Right cardiac atrium (tissue), 5 donors: ENCODE data around the gene JARID2. TPM values are rescaled to one million over a fixed set of nuclear protein-coding genes. Genes with fewer than 3 reads are reported as not detected.

Experiments used
- ATAC-seq, 2 donors: fragments of 200-7000 bp; cut with Tn5 transposase; one replicate each; pipeline versions ENCODE4 v1.8.0 to v1.9.1; 2020; ENCODE audit warnings: moderate library complexity in 2 of 2, mild to moderate bottlenecking in 1 of 2
- DNase-seq, 3 donors: peaks; one replicate each; pipeline ENCODE4 v3.0.0-alpha.2; 2020
- H3K27ac ChIP-seq: one replicate; pipeline ENCODE4 v1.5.1; 2013; ENCODE audit warnings: mild to moderate bottlenecking, low read length, control low read depth, moderate library complexity
- H3K27me3 ChIP-seq: one replicate; pipeline ENCODE4 v1.6.1; 2013; ENCODE audit not compliant: control insufficient read depth, insufficient read depth
- H3K4me1 ChIP-seq: one replicate; pipeline ENCODE4 v1.6.1; 2013; ENCODE audit warnings: low read length; ENCODE audit not compliant: control insufficient read depth, insufficient read depth
- H3K4me3 ChIP-seq: one replicate; pipeline ENCODE4 v1.5.1; 2013; ENCODE audit warnings: low read length, control low read depth
- H3K9me3 ChIP-seq: one replicate; pipeline ENCODE4 v1.6.1; 2013; ENCODE audit warnings: low read length; ENCODE audit not compliant: control insufficient read depth
- WGBS: extraction: QIAGEN DNeasy Blood & Tissue Kit; methylation state at CpG from one replicate; pipeline ENCODE4 v1.1.7; 2013; 5-methylcytosine and 5-hydroxymethylcytosine counted together
- intact Hi-C, 4 donors: fragments of 100-400 bp; cut with DNase I; formaldehyde crosslinking; loops; one replicate each; pipeline versions ENCODE4 v1.11.0 to v1.14.0; 2022 to 2023
- polyA plus RNA-seq: library from polyadenylated mRNA; stranded (reverse); fragments of 200-250 nt; gene quantifications from one replicate; pipeline ENCODE4 v1.2.3, GENCODE V29; 2013
- total RNA-seq, 4 donors: library from RNA; stranded (reverse); fragmentation: NEBNext Ultra II Directional; extraction: Animal tissue kit (Norgen Biotek cat#: 25700); gene quantifications; one replicate each; pipeline ENCODE4 v1.2.1, GENCODE V29; 2021
- donor health status: healthy with polysubstance abuse.
- donor health status: DM: no; HTN: yes; CAD: no.
- donor health status: DM: no; HTN: no; CAD: no.
- donor health status: DM: no; HTN: yes; CAD: no; lungs with severe emphysema.
- donor health status: DM: yes; HTN: yes; CAD: no.

Gene JARID2
- total and polyA plus RNA-seq, 5 donors, result 4.1 to 10.1 (median 9.1) TPM

DNA sequence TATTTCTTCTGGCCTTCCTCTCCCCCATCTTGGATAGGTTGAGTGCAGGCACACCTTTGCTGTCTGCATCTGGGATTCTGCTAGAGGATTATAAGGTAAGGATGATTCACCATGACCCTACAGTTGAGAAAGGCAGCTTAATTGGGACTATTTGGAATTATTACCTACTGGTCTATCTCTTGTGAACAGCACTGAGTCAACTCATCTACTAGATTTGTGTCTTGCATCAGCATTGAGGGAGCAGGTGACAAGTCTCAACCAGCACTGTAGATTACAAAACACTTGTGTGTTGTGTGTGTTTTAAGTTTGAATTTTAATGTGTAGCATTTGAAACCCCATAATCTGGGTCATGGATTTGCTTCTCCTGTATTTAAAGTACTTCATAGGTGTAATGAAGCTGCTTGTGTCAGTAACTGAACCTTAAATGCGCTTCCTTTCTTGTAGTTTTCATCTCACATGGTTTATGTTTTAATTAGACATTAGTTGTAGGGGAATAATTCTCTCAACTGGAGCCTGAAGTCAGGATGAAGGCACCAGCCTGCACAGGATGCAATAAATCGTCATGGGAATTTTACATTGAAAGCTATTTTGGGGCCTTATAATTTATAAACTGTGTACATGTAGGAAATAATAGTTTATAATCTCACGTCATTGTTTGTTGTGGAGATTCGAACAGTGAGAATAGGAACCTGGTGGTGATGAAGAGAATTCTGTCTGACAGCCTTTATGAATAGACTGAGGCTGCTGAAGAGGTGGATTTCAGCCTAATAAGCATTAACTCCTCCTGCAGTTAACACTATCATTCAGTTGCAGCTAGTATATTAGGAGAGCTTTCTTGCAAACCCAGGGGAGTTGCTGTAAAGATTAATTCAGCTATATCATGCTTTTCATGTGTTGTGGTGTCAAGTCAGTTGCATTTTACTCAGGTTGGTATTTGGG is 125.1 kb downstream of the JARID2 start:
- Histone ChIP-seq H3K4me3 (no peak overlapping the region), H3K4me1 (peaks cover 15% of the 10 kb centered on the region), H3K27me3 (no peaks in the 10 kb centered on the region), H3K9me3 (no peaks in the 10 kb centered on the region), H3K27ac (no peak overlapping the region)
- WGBS, result 76% methylated on average over 4 of the region's 4 CpGs
- intact Hi-C loops, result no loop called here
- ATAC-seq (no peak), DNase-seq (no peak)

GRCh38 chr6:15372932-15373331 is 127.1 kb downstream of the JARID2 start:
- intact Hi-C loops, result no loop called here
- H3K4me3 ChIP-seq, result no peak overlapping the region
- 95% methylated on average over 2 of the region's 2 CpGs for WGBS
- no peaks in the 10 kb centered on the region for H3K9me3 ChIP-seq
- no peak for ATAC-seq
- DNase-seq, result no peak
- no peaks in the 10 kb centered on the region for H3K27me3 ChIP-seq
- H3K27ac ChIP-seq, result no peak overlapping the region
- peaks cover 15% of the 10 kb centered on the region for H3K4me1 ChIP-seq

DNA sequence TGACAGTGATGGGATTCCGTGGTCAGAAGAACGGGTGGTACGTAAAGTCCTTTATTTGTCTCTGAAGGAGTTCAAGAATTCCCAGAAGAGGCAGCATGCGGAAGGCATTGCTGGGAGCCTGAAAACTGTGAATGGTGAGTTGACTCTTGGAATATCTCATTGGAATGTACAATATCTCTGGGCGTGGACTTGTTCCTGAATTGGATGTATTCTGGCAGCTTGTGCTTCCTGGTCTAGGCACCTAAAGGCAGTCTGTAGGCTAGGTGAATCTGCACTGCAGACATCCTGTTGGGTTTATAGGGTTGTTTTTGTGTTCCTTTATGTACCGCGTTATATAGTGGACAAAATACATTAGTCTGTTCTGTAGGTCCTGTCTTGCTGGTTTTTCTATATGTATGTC is 128.2 kb downstream of the JARID2 start:
- no peaks in the 10 kb centered on the region for H3K27me3 ChIP-seq
- DNase-seq (no peak), ATAC-seq (peak in 1 of 2 donors; percentile 32)
- H3K27ac ChIP-seq, result no peak overlapping the region
- no peak overlapping the region for H3K4me3 ChIP-seq
- peaks cover 15% of the 10 kb centered on the region for H3K4me1 ChIP-seq
- no peaks in the 10 kb centered on the region for H3K9me3 ChIP-seq
- 67% methylated on average over 7 of the region's 7 CpGs for WGBS
- intact Hi-C loops, result no loop called here

- H3K27me3 ChIP-seq, result no peaks in the 10 kb centered on the region
- 97% methylated on average over 2 of the region's 2 CpGs for WGBS
- no peaks in the 10 kb centered on the region for H3K9me3 ChIP-seq
- intact Hi-C loops, result no loop called here
- peaks cover 10% of the 10 kb centered on the region for H3K4me1 ChIP-seq
- DNase-seq (no peak), ATAC-seq (no peak)
- H3K4me3 ChIP-seq, result no peak overlapping the region
- H3K27ac ChIP-seq, result no peak overlapping the region
Measured at GRCh38 chr6:15375018-15375417, 129.1 kb downstream of the JARID2 start.

DNA sequence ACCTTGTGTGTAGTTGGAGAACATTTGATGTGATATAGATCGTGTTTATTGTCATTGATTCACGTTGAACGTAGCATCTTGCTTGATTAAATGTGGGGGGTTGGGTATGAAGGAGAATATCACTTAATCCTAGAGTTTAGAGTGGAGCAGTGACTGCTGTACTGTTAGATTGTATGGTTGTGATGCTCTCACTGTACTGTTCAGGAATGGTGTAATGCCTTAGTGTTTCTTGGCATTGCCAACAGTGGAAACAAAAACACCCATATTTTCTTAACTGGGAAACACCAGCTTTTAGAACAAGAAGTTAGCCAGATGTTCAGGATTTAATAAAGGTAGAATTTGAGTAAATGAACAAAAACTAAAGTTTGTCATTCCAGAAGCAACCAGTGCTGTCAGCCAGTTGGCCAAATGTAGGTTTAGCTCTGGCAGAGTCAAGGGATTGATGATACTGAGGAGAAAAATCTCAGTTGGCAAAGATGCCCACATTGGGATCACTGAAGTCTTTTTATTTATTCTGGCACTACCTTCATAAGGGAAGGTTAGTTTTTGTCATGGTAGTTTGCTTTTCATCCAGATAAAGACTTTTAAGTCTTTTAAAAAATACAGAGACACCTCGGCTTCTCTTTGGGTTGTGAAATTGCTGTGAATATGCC is 129.9 kb downstream of the JARID2 start:
- ATAC-seq (peak in 1 of 2 donors; percentile 66), DNase-seq (no peak)
- WGBS, result 89% methylated on average over 4 of the region's 4 CpGs
- intact Hi-C loops, result no loop called here
- Histone ChIP-seq H3K9me3 (no peaks in the 10 kb centered on the region), H3K27me3 (no peaks in the 10 kb centered on the region), H3K27ac (no peak overlapping the region), H3K4me1 (peaks cover 10% of the 10 kb centered on the region), H3K4me3 (no peak overlapping the region)

DNA sequence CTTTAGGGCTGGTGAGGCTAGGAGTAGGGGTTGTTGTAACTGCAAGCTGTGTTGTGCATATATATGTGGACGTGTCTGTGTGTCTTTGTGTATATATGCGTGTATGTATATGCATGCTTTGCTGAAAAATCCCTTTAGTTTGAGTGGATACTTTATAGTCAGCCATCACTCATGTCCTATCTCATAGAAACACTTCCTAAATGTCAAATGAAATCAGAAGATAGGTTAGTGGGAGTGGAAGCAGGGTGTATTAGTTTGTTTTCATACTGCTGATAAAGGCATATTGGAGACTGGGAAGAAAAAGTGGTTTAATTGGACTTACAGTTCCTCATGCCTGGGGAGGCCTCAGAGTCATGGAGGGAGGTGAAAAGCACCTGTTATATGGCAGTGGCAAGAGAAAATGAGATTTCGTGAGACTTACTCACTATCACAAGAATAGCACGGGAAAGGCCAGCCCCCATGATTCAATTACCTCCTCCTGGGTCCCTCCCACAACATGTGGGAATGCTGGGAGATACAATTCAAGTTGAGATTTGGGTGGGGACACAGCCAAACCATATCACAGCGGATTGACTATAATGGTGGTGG is 131.1 kb downstream of the JARID2 start:
- no peak for ATAC-seq
- Histone ChIP-seq H3K4me3 (no peak overlapping the region), H3K27me3 (no peaks in the 10 kb centered on the region), H3K4me1 (peaks cover 7% of the 10 kb centered on the region), H3K9me3 (no peaks in the 10 kb centered on the region), H3K27ac (no peak overlapping the region)
- WGBS, result 90% methylated on average over 5 of the region's 5 CpGs
- intact Hi-C loops, result no loop called here
- no peak for DNase-seq

DNA sequence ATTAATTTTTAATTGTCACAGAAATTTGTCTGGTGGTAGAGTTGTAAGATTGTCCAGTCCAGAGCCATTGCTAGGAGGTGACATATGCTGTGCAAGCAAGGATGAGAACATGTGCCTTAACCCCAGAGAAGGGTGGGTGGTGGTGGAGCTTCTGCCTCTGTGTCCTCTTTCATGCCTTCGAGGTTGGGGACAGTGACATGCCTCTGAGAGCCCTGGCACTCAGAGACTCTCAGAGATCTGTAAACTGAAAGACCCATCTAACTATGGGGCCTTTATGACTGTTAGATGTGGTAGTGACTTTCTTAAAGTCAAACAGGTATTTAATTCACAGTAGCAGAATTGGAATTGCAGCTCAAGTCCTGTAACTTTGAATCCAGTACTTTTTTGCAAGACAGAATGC is 132.4 kb downstream of the JARID2 start:
- peaks cover 7% of the 10 kb centered on the region for H3K4me1 ChIP-seq
- intact Hi-C loops, result no loop called here
- no peak for ATAC-seq

DNA sequence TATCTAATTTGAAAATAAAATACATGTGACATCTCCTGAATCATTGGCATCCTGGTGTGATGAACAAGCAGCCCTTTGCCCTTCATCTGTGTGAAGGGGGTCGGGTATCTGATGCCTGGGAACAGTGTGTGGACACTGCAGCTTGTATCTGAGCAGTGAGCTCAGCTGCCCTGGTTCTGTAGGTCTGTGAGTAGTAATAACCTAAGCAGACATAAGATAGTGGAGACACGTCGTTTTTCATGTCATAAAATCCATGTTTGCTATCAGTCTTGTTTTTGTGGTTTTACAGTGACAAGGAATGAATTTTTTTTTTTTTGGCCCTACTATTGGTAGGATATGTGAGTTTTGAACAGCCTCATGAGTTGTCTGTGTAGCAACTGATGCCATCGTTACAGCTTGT is 133.0 kb downstream of the JARID2 start:
- no peak overlapping the region for H3K27ac ChIP-seq
- H3K27me3 ChIP-seq, result no peaks in the 10 kb centered on the region
- peaks cover 7% of the 10 kb centered on the region for H3K4me1 ChIP-seq
- intact Hi-C loops, result no loop called here
- H3K4me3 ChIP-seq, result no peak overlapping the region
- no peaks in the 10 kb centered on the region for H3K9me3 ChIP-seq
- ATAC-seq, result no peak
- no peak for DNase-seq
- 84% methylated on average over 4 of the region's 4 CpGs for WGBS

More for the DNA sequence above, 132.4 kb downstream of the JARID2 start:
- H3K27ac ChIP-seq, result no peak overlapping the region
- no peaks in the 10 kb centered on the region for H3K27me3 ChIP-seq
- H3K9me3 ChIP-seq, result no peaks in the 10 kb centered on the region
- DNase-seq, result no peak
- WGBS, result 85% methylated on average over 1 of the region's 1 CpG
- H3K4me3 ChIP-seq, result no peak overlapping the region

GRCh38 chr6:15380351-15380750 is 134.5 kb downstream of the JARID2 start:
- 33% methylated on average over 4 of the region's 4 CpGs for WGBS
- ATAC-seq (no peak), DNase-seq (no peak)
- H3K4me3 ChIP-seq, result no peak overlapping the region
- H3K27ac ChIP-seq, result no peak overlapping the region
- H3K9me3 ChIP-seq, result no peaks in the 10 kb centered on the region
- H3K4me1 ChIP-seq, result no peaks in the 10 kb centered on the region
- intact Hi-C loops, result no loop called here
- H3K27me3 ChIP-seq, result no peaks in the 10 kb centered on the region

DNA sequence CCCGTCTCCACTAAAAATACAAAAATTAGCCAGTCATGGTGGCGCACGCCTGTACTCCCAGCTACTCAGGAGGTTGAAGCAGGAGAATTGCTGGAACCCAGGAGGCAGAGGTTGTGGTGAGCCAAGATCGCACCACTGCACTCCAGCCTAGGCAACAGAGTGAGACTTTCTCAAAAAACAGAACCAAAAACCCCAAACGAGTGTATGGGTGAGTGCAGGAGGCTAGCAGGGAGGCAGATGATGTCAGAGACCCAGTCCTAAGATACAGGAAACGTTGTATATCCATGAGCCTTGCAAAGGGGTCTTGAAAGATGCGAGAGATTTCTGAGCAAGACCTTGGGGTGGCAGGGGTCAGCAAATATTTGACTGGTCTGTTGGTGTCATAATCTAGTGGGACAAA is 136.2 kb downstream of the JARID2 start:
- no peak overlapping the region for H3K4me3 ChIP-seq
- H3K9me3 ChIP-seq, result no peaks in the 10 kb centered on the region
- H3K27ac ChIP-seq, result no peak overlapping the region
- peaks cover 5% of the 10 kb centered on the region for H3K4me1 ChIP-seq
- no peaks in the 10 kb centered on the region for H3K27me3 ChIP-seq
- ATAC-seq (no peak), DNase-seq (no peak)
- intact Hi-C loops, result no loop called here
- WGBS, result 88% methylated on average over 7 of the region's 7 CpGs

DNA sequence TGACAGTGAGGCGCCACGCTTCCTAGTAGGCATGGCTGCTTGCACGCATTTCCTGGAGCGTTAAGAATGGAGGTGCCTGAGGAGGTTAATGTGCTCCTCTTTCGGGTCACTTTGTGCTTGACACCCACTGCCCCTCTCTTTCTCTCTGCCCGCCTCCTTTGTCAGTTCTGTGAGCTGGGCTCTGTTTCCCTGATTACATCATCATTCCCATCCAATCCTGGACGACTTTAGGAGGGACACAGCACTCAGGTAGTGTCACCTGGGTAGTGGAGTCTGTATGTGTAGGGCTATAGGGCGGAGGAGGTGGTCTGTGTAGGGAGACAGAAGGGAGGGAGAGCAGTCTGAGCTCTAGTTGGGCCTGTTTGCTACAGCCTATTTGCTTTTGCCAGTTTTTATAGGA is 136.8 kb downstream of the JARID2 start:
- Histone ChIP-seq H3K4me1 (peaks cover 5% of the 10 kb centered on the region), H3K27me3 (no peaks in the 10 kb centered on the region), H3K9me3 (no peaks in the 10 kb centered on the region), H3K4me3 (no peak overlapping the region), H3K27ac (no peak overlapping the region)
- ATAC-seq (no peak), DNase-seq (no peak)
- intact Hi-C loops, result no loop called here
- 91% methylated on average over 8 of the region's 8 CpGs for WGBS
